Endothelial cell of umbilical vein (primary cell): ENCODE measurements around the gene CAMK2G. TPM values are rescaled to one million over a fixed set of nuclear protein-coding genes. Genes with fewer than 3 reads are reported as not detected.
A peak's percentile ranks its signal among the peaks of the same experiment; 100 is the strongest.

Source experiments
- BruUV-seq: library from RNA; stranded (reverse); fragments of 400-500 nt; replicated peaks from 2 replicates; lab custom pipeline; 2021; lab: Mats Ljungman, UMichigan
- CTCF ChIA-PET: fragments of 300-600, 350-600 bp; sonication (Branson Sonifier 250); formaldehyde crosslinking; loops from one replicate; lab custom pipeline; 2021; ENCODE audit warnings: antibody characterized with exemption, inconsistent platforms; lab: Charles Lee
- POLR2A ChIA-PET: fragments of 300-600, 350-600 bp; sonication (Branson Sonifier 250); formaldehyde crosslinking; loops from one replicate; lab custom pipeline; 2021; ENCODE audit warnings: antibody characterized with exemption, inconsistent platforms; lab: Charles Lee
- DNase-seq: peaks from one replicate; pipeline ENCODE4 v3.0.0-alpha.2; 2011; ENCODE audit warnings: low read depth, low spot score
- FAIRE-seq: peaks from 2 replicates; lab custom pipeline; 2011; peaks lifted over from hg19 to GRCh38; lab: Jason Lieb, UNC
- H2AFZ ChIP-seq: 2 replicates; pipeline ENCODE4 v1.6.0; 2012; ENCODE audit warnings: low read depth, low read length, control low read depth, inconsistent platforms
- H3K27ac ChIP-seq: 2 replicates; pipeline ENCODE4 v1.5.1; 2011; ENCODE audit warnings: low read depth, mild to moderate bottlenecking, control low read depth, low read length, moderate library complexity; ENCODE audit not compliant: insufficient read depth
- H3K27me3 ChIP-seq, 2 experiments: 2 replicates each; pipeline versions ENCODE4 v1.6.0 to v1.6.1; 2011; ENCODE audit warnings: low read length in 2 of 2, mixed read lengths in 1 of 2; ENCODE audit not compliant: control insufficient read depth in 2 of 2, insufficient read depth in 2 of 2
- H3K36me3 ChIP-seq, 2 experiments: 2 replicates in 1 of 2; 3 replicates in 1 of 2; pipeline ENCODE4 v1.5.1; 2011; ENCODE audit warnings: low read length in 2 of 2, mild to moderate bottlenecking in 1 of 2, moderate library complexity in 1 of 2; ENCODE audit not compliant: control insufficient read depth in 2 of 2, insufficient read depth in 2 of 2; ENCODE audit errors: extremely low read depth in 1 of 2
- H3K4me1 ChIP-seq: 3 replicates; pipeline ENCODE4 v1.5.1; 2011; ENCODE audit warnings: mild to moderate bottlenecking, low read length; ENCODE audit not compliant: control insufficient read depth, insufficient read depth; ENCODE audit errors: extremely low read depth
- H3K4me2 ChIP-seq: 2 replicates; pipeline ENCODE4 v1.6.1; 2011; ENCODE audit warnings: low read length, control low read depth, mixed read lengths; ENCODE audit not compliant: insufficient read depth
- H3K4me3 ChIP-seq, 3 experiments: fragments of 200-600 bp in 1 of 3; sonication (generic), shearing (Covaris generic) in 1 of 3; replicated peaks in 1 of 3; 2 replicates each; pipeline ENCODE4 v1.5.1; 2011 to 2016; ENCODE audit warnings: control low read depth in 3 of 3, low read length in 3 of 3, mild to moderate bottlenecking in 2 of 3, inconsistent platforms in 1 of 3, low read depth in 1 of 3, moderate library complexity in 1 of 3; ENCODE audit not compliant: insufficient read depth in 1 of 3
- H3K79me2 ChIP-seq: 2 replicates; pipeline ENCODE4 v1.6.0; 2012; ENCODE audit warnings: low read length, inconsistent platforms; ENCODE audit not compliant: control insufficient read depth, insufficient read depth
- H3K9ac ChIP-seq: replicated peaks from 2 replicates; pipeline ENCODE3; 2011; ENCODE audit warnings: low read length, control low read depth; ENCODE audit not compliant: insufficient read depth; ENCODE audit errors: extremely low read depth
- H3K9me1 ChIP-seq: replicated peaks from 3 replicates; pipeline ENCODE4 v1.6.0; 2011; ENCODE audit warnings: mild to moderate bottlenecking, low read length; ENCODE audit not compliant: control insufficient read depth, insufficient read depth; ENCODE audit errors: extremely low read depth
- H3K9me3 ChIP-seq: replicated peaks from 2 replicates; pipeline ENCODE4 v1.5.1; 2012; ENCODE audit warnings: low read length, inconsistent platforms; ENCODE audit not compliant: control insufficient read depth, insufficient read depth
- H4K20me1 ChIP-seq: replicated peaks from 2 replicates; pipeline ENCODE3; 2011; ENCODE audit warnings: mild to moderate bottlenecking, low read length; ENCODE audit not compliant: control insufficient read depth, insufficient read depth; ENCODE audit errors: extremely low read depth
- CTCF ChIP-seq, 2 donors: IDR thresholded peaks; 1 replicate in 1 of 2; 2 replicates in 1 of 2; pipeline ENCODE4 v1.5.1; 2011; ENCODE audit warnings: low read length in 2 of 2, mild to moderate bottlenecking in 2 of 2, moderate library complexity in 2 of 2, control low read depth in 1 of 2, inconsistent platforms in 1 of 2, low read depth in 1 of 2; ENCODE audit not compliant: insufficient read depth in 1 of 2; ENCODE audit errors: extremely low read depth in 1 of 2
- EZH2 ChIP-seq: IDR thresholded peaks from 2 replicates; pipeline ENCODE4 v1.6.1; 2012; ENCODE audit warnings: borderline replicate concordance, low read depth, mild to moderate bottlenecking, moderate library complexity, low read length, inconsistent platforms; ENCODE audit not compliant: severe bottlenecking
- FOS ChIP-seq: IDR thresholded peaks from 2 replicates; pipeline ENCODE4 v1.6.1; 2011; ENCODE audit warnings: mild to moderate bottlenecking, low read length, moderate library complexity, borderline replicate concordance; ENCODE audit not compliant: insufficient read depth
- GATA2 ChIP-seq: IDR thresholded peaks from 2 replicates; pipeline ENCODE4 v1.7.0; 2011; ENCODE audit warnings: low read depth, mild to moderate bottlenecking, moderate library complexity, mixed read lengths, low read length; ENCODE audit not compliant: insufficient read length, insufficient read depth
- JUN ChIP-seq: IDR thresholded peaks from 2 replicates; pipeline ENCODE4 v1.6.1; 2011; ENCODE audit warnings: borderline replicate concordance, low read depth; ENCODE audit not compliant: insufficient read length, insufficient read depth
- MAX ChIP-seq: IDR thresholded peaks from 2 replicates; pipeline ENCODE4 v1.6.1; 2011; ENCODE audit not compliant: insufficient read depth, insufficient read length
- MYC ChIP-seq: IDR thresholded peaks from one replicate; pipeline ENCODE4 v1.6.1; 2011; ENCODE audit warnings: mild to moderate bottlenecking, low read depth, low read length
- POLR2A ChIP-seq: IDR thresholded peaks from 2 replicates; pipeline ENCODE4 v1.6.1; 2012; ENCODE audit warnings: low read depth, mild to moderate bottlenecking, control low read depth, low read length
- POLR2AphosphoS5 ChIP-seq: IDR thresholded peaks from 2 replicates; pipeline ENCODE4 v1.6.1; 2012; ENCODE audit warnings: low read depth, mild to moderate bottlenecking, control low read depth, low read length, moderate library complexity; ENCODE audit not compliant: insufficient read depth
- dilution Hi-C: fragments of 300-500 bp; cut with MboI; formaldehyde crosslinking; loops from one replicate; pipeline ENCODE4 v1.15.0; 2019; ENCODE audit warnings: low sequenced_read_pairs; ENCODE audit not compliant: extremely low pct_ligation_motif_present
- intact Hi-C: fragments of 100-400 bp; cut with micrococcal nuclease; formaldehyde crosslinking; loops from one replicate; pipeline ENCODE4 v1.10.0; 2022
- polyA plus RNA-seq, 4 experiments: library from polyadenylated mRNA; depleted of rRNA in 3 of 4; stranded (reverse) in 3 of 4; unstranded in 1 of 4; fragments of >200 nt; gene quantifications; 2 replicates each; pipeline versions ENCODE4 v1.2.1 to v1.2.3, GENCODE V29; 2011 to 2012; ENCODE audit warnings: missing spikeins in 1 of 4
- total RNA-seq: library from RNA; stranded (reverse); gene quantifications from 2 replicates; pipeline ENCODE4 v1.2.3, GENCODE V29; 2021

The CAMK2G gene
- total and polyA plus RNA-seq, 2 donors (not counting 3 experiments of a cell fraction or from before 2014, with no cell fraction given) = 27.2 to 33.6 TPM

- peaks cover 12% of the 10 kb centered on the region for H3K4me1 ChIP-seq
- BruUV-seq = no TSS peak
- no peaks in the 10 kb centered on the region for H3K79me2 ChIP-seq
- H2AFZ ChIP-seq = peak overlapping the region; percentile 62
- no peak for TF ChIP-seq FOS
- TF ChIP-seq POLR2A = no peak
- TF ChIP-seq JUN = no peak
- no peak for TF ChIP-seq EZH2
- TF ChIP-seq POLR2AphosphoS5 = no peak
- no peak for TF ChIP-seq MAX
- no peak for TF ChIP-seq CTCF (IDR thresholded peaks at IDR 0.05; ENCODE audit: extremely low read depth in 1 of 2, insufficient read depth in 1 of 2, low read depth in 1 of 2, low read length in 2 of 2)
- TF ChIP-seq GATA2 = no peak
- no peak for TF ChIP-seq MYC
- no peaks in the 10 kb centered on the region for H3K9me3 ChIP-seq
- CTCF ChIA-PET = interaction anchor here (0.7 to 2.9 kb wide), 7 partner anchors 9 to 69 kb away, joined by 3 to 16 read pairs (median 5); partner anchors contain the start of genes CAMK2G and ZSWIM8
- intact Hi-C loops (loop anchor here (1.0 to 5.0 kb wide), 3 partner anchors 26 to 68 kb away; partner anchors contain the start of gene ZSWIM8), dilution Hi-C loops (no loop called here)
- FAIRE-seq (no peak), DNase-seq (peak; percentile 28)
- H3K27ac ChIP-seq = peak overlapping the region; percentile 80
- peak overlapping the region; percentile 67 to 84 (median 73) for H3K4me3 ChIP-seq
- no peaks in the 10 kb centered on the region for H3K27me3 ChIP-seq
- H3K36me3 ChIP-seq = peaks cover 8 to 23% of the 10 kb centered on the region in 2 experiments
- peak overlapping the region; percentile 89 for H3K9ac ChIP-seq
- no peaks in the 10 kb centered on the region for H3K9me1 ChIP-seq
- no peaks in the 10 kb centered on the region for H4K20me1 ChIP-seq
- peak overlapping the region; percentile 45 for H3K4me2 ChIP-seq
- POLR2A ChIA-PET = interaction anchor here (1.1 kb wide), 1 partner anchor 11 kb away, joined by 3 read pairs; no protein-coding TSS in a partner anchor
These were observed 63.5 kb downstream of the CAMK2G start for GRCh38 chr10:73810735-73811465.
